HG02798 (cell line): Measurements from ENCODE around the gene LRRC27.

Source experiments
- ATAC-seq: cut with Tn5 transposase; IDR thresholded peaks from one replicate; pipeline ENCODE4 v1.9.1; 2021; ENCODE audit warnings: mild to moderate bottlenecking; ENCODE audit not compliant: unreplicated experiment, poor library complexity

The LRRC27 gene

DNA sequence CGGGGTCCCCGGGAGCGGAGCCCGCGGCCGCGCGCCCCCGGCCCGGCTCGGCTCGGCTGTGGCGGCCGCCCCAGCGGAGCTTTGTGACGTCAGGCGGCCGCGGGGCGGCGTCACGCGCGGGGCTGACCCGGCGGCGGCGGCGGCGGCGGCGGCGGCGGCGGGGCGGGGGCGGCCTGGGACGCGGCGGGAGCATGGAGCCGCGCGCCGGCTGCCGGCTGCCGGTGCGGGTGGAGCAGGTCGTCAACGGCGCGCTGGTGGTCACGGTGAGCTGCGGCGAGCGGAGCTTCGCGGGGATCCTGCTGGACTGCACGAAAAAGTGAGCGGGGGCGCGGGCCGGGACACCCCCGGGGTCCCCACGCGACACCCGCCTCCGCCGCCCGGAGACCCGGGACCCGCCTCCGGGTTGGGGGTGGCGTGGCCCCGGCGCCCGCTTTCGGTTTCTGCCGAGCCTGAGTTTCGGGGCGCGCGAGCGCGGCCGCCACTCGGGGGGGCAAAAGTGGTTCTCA lies 65.1 kb downstream of the LRRC27 start, which contains the start of gene PWWP2B:
PWWP2B (plus strand) TSS at position 165 of the 506 bp plus-strand sequence; CDS start at position 192, 27 bp downstream.
- peak; percentile 49 for ATAC-seq

DNA sequence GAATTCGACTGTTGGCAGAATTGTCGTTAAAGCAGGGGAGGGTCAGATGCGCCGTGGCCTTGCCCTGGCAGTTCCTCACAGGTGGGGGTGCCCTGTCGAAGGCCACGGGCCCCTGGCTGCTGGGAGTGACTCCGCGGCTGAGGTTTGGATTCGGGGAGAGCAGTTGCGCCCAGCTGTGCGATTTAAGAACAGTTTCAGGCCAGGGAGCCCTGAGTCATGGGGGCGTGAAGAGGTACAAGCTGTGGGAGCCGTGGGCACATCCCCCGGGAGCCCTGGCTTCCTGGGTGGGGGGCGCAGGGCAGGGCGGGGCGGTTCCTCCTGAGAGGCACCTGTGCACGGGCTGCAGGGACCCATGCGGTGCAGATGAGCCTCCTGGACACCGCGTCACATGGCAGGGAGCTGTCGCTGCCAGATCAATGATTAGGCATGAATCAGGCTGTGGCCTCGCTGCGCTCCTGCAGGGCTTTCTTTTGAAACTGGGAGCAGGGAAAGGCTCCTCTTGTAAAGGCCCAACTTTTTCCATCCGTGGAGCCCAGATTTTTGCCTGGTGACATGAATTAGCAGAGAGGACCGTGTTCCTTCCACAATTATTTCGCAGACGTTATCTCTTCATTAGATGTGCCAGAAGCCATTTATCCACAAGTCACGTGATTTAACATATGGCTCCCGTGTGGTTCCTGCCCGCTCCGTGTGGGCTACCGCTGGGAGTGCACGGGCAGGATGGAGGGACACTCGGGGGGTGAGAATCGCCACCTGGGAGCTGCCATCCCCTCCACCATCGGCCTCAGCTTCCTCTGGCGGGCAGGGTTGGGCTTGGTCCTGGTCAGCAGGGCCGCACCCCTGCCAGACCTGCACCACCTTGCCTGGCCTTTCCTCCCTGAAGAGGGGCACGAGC lies 65.9 kb downstream of the LRRC27 start:
- peak; percentile 21 for ATAC-seq

DNA sequence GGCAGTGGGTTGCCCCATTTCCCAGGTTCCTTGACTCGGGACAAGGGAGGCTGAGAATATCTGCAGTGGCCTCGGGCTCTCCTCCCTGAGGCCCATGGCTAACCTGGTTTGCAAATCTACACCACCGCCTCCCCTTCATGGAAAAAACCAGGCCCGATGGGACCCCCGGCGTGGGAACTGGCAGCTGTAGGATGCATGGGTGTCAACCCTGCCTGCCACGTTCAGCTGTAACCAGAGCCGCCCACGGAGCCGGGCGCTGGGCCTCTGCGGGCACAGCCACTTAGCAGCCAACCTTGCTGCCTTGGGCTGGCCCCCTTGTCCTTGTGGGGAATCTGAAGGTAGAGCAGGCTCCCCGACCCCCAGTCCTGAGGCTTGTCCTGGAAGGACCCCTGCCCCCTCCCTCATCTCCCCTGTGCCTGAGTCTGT lies 66.6 kb downstream of the LRRC27 start:
- ATAC-seq: no peak

DNA sequence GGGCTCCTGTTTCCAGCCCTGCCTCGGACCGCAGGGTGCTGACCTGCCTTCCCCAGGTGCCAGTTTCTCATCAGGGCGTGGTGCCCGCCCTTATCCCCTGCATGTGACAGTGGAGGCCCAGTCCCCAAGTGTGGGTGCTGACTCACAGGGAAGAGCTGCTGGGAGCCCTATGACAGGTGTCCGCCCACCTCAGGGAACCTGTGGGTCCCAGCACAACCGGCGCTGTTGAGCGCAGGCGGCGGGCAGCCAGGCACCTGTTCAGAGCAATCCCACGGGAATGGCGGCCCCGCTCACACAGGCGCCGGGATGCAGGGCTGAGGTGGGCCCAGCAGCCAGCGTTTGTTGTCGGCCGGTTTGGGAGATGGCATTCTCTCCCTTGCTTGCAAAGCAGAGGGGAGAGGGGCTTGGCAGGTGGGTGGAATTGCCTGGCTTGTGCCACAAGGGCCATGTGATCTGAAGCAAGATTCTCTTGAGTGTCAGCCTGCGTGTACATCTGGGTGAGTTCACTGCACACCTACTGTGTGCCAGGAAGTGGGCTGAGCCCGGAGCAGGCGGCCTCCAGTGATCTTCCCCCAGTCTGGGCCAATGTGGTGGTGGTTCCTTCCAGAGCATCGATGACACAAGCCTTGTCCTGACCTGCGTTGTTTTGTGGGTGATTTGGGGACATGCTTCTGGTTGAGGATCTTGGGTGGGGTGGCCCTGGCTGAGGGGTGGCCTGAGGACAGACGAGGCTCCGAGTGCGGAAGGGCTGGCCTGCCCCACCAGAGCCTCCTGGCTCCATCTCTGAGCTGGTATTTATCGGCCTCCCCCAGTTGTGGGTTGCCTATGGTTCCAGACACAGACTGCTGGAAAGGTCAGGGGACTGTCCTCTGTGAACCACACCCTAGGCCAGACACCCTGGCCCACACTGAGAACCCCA lies 67.4 kb downstream of the LRRC27 start:
- no peak for ATAC-seq

DNA sequence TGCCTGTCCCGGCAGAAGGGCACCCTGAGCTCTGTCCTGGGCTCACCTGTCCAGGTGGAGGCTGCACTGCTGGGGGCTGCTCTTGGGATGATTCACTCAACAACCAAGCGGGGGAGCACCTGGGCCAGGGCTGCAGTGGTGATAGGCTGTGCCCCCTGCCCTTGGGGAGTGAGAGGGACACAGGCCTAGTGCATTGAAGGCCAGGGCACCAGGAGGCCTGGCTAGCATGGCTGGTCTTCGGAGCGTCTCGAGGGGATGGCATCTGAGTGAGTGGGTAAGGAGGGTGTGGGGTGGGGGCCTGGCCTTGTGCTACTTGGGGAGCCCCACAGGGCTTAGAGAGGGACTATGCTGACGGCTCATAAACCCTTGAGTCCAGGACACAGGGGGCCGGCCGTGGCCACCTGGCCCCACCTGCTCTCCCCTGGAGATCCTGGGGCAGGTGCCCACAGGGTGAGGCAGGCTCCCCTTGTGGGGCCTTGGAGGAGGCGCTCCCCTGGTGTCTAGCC lies 68.1 kb downstream of the LRRC27 start:
- ATAC-seq: no peak

DNA sequence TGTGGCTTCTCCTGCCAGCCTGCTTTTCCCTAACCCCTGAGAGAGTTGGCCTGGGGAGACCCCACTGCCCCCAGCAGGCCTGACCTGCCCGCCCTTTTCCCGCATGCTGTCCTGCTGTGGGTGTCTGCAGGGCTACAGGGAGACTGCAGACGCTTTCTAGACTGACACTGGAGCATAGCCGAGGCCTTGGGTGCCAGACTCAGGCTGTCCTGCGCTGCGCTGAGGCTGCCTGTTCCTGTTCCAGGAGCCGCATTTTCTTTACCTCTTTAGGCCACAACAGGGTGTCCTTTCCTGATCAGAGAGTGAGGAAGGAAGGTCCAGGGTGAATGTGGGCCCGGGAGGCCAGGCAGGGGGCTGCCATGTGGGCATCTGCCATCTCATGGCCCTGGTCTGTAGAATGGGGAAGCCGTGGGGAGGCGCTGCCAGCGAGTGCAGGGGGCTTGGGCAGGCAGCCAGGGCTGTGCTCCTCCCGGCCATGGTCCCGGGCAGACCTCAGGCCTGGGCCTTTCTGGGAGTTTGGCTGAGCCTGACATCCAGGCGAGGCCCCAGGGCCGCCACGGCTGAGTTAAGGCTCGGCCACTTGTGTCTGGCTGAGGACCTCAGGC lies 68.7 kb downstream of the LRRC27 start:
- no peak for ATAC-seq

DNA sequence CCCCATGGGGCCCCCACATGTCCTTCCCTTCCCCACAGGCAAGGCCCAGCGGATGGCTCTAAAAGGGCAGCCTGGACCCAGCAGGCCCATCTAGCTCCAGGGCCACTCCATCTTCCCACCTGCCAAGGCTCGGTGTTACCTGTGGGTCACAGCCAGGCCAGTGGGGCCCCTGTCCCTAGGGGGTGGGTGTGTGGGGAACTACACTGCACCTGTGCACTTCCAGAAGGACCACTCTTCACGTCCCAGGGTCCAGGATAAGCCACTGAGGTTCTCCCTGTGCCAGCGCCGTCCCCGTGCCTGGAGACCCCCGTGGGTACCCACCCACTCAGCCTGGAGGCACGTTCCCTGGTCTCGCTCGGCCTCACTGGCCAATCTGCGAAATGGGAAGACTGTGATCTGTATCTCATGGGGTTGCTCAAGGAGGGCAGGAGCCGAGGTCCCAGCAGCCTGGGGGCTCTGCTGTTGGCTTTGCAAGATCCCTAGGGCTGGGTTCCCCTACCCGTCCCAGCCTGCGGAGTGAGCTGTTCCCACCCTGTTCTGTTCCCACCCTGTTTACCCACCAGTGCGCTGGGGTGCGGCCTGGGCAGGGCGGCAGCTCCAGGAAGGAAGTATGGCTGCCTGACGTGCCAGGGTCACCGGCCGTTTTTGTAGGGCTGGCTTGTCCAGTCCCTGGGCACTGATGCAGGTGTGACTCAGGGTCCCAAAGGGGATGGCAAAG lies 69.6 kb downstream of the LRRC27 start:
- no peak for ATAC-seq

DNA sequence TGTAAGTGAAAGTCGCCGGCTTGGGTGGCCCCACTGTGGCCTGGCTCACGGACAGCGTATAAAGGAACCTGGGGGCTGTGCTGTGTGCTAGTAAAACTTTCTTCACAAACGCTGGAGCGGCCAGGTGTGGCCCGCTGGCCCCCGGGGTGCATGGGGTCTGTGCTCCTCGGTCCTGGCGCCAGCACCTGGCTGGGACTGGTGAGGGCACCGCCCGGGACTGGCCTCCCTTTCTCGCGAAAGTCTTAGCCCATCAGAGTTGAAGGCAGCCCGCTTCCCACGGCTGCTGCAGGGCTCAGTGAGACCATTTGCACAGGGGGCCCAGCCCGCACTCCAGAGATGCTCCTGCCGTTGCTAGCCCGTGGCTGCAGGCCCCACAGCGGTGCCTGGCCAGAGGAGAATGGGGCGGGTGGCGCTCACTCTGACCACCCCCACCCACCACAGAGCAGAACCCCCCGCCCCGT lies 70.8 kb downstream of the LRRC27 start:
- ATAC-seq: no peak

DNA sequence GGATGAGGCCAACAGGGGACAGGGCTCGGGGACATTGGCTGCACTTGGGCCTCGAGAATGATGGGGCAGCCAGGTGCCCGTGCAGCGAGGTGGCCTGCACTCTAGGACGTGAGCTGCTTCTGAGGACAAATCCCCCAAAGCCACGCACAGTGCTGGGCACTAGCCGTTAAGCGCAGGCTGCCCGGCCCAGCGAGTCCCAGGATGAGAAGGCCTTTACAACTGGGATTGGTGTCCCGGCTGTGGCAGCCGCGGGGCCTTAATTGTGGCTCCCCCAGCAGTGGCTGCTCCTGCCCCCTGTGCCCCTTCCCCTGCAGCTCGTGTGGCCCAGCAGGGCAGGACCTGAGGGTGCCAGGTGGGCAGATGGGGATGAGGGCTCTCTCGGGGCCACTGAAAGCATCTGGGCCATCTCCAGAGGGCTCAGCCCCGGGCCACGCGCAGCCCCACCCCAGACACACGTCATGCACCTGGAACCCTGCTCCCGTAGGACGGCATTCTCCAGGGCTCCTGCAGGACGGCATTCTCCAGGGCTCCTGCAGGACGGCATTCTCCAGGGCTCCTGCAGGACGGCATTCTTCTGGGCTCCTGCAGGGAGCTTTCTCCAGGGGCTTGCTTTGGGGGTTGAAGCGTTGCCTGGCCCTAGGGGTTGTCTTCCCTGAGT lies 71.6 kb downstream of the LRRC27 start:
- ATAC-seq: no peak

DNA sequence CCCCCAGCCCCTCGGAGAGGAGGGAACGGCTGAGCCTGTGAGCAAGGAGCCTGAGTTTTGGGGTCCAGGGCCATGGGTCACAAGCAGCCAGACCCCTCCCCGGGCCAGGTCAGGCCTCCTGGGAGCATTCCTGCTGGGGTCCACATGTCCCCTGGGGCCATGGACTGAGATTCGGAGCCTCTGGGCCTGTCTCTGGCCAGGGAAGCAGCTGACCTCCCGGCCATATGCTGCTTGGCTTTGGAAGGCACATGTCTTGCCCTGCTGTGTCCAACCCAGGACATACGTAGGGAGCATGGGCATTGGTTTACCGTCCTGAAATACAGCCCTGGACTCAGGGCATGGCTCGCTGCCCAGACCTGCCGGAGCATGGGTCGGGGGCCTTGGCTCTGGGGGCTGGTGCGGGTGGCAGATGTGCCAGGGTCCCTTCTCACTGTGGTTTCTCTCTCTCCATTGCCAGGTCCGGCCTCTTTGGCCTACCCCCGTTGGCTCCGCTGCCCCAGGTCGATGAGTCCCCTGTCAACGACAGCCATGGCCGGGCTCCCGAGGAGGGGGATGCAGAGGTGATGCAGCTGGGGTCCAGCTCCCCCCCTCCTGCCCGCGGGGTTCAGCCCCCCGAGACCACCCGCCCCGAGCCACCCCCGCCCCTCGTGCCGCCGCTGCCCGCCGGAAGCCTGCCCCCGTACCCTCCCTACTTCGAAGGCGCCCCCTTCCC lies 72.3 kb downstream of the LRRC27 start:
- ATAC-seq: no peak

DNA sequence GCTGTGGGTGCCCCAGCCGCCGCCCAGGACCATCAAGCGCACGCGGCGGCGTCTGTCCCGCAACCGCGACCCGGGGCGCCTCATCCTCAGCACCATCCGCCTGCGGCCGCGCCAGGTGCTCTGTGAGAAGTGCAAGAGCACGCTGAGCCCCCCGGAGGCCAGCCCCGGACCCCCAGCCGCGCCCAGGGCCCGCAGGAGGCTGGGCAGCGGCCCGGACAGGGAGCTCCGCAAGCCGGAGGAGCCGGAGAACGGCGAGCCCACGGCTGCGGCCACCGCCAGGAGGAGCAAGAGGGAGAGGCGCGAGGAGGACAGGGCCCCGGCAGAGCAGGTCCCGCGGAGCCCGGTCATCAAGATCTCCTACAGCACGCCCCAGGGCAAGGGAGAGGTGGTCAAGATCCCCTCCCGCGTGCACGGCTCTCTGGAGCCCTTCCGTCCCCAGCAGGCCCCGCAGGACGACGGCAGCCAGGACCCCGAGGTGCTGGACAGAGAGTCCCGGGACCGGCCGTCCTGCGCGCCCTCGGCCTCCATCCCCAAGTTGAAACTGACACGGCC lies 73.0 kb downstream of the LRRC27 start:
- ATAC-seq: no peak

DNA sequence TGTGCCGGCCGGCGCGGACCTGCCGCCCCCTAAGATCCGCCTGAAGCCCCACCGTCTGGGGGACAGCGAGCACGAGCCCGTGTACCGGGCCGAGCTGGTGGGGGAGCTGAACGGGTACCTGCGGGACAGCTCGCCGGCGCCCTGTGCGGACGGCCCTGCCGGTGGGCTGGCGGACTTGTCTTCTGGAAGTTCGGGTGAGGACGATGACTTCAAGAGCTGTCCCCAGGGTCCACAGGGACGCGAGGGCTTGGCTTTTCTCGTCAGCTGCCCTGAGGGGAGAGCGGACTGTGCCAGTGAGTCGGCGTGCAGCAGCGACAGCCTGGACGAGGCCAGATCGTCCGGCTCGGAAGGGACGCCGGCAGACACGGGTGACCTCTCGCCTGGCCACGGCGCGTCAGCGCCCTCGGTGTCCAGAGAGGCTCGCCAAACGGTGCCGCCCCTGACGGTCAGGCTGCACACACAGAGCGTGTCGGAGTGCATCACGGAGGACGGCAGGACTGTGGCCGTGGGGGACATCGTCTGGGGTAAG lies 73.5 kb downstream of the LRRC27 start:
- ATAC-seq: no peak

DNA sequence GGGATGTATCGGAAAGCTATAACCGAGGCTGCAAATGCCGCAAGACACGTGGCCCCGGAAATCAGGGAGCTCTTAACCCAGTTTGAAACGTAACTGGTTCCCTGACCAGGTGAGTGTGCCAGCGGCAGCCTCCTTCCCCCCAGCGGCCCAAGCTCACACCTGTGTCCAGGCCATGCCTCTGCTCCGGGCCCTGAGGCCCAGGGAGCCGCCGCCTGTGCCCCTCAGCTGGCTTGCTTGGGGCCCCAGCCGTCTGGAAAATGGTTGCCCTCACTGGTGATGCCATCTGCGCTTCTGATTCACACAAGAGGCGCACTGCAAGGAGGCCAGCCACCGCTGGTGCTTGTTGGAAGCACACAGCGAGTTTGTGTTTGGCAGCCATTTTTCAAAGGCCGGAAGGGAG lies 74.2 kb downstream of the LRRC27 start:
- no peak for ATAC-seq

DNA sequence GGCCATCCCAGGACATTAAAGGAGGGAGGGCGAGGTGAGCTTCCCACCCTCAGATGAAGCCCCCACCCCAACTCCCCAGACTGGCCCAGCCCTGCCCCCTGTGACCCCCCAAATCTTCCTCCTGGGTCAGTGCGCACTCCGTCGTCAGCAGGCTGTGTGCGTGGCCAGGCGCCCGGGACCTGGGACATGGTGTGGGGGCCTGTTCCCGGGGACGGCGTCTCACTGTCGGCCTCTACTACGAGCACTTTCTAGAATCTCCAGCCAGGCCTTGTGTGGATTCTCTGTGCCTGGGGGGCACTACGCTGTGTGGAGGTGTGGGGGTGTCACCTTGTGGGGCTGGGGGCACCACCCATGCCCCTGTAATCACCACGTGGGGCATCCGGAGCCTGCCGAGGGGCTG lies 74.8 kb downstream of the LRRC27 start:
- ATAC-seq: no peak

DNA sequence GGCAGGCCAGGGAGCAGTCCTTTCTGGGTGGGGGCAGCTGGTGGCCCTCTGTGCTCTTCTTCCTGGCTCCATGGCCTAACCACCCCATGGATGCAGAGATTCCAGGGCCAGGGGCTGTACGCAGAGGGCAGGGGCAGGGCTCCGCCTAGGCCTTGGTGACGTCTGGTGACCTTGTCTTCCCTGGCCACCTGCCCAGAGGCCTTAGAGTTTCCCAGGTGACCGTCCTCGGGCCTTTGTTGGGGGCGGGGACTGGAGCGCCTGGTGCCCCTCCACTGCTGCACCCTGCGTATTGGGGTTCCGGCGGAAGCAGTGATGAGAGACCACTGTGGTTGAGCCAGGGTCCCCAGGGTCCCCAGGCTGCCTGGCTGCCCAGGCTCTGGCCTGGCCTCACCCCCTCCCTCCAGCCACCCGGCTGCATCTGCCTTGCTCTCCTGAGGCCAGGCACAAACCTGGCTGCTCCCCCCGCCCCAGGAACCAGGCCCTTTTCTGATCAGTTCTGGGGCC lies 75.3 kb downstream of the LRRC27 start:
- no peak for ATAC-seq

DNA sequence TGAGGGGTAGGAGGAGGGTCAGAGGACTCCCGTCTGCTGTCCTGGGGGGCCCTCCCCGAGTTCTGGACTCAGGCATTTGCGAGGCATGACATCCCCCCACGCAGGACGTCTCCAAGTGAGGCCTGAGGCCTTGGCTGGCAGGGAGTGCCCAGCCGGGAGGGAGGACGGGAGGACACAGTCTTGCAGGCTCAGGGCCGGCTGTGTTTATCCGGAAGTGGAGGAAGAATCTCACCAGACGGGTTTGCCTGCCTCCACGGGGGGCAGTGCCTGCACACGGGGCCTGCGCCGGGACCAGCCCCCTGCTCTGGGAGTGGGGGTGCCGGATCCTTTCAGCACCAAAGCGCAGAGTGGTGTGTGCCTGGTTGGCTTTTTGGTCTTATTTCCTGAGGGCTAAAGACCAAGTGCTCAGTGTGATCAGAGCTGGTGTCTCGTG lies 75.9 kb downstream of the LRRC27 start:
- ATAC-seq: no peak

DNA sequence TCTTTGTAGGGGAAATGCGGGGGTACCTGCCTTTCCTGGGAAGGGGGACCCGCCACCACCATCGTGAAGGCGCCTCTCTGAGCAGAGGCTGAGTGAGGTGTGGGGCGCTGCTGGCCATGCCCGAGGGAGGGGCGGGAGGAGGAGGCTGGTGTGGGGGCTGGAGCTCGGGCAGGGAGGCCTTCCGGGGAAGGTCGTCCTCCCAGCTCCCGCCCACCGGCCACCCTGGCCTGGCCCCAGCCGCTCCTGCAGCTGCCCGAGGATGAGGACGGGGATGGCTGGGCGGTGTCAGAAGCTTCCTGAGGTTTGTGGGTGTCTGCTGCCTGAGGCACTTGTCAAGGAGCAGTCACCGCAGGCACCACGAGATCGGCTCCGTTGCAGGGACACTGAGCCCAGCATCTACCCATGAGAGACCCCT lies 76.4 kb downstream of the LRRC27 start:
- ATAC-seq: no peak
